Measurements from ENCODE around the gene KIAA1755.

GRCh38 chr20:38200646-38201045 lies 59.9 kb downstream of the KIAA1755 start:
- TF ChIP-seq, protein P1, sequence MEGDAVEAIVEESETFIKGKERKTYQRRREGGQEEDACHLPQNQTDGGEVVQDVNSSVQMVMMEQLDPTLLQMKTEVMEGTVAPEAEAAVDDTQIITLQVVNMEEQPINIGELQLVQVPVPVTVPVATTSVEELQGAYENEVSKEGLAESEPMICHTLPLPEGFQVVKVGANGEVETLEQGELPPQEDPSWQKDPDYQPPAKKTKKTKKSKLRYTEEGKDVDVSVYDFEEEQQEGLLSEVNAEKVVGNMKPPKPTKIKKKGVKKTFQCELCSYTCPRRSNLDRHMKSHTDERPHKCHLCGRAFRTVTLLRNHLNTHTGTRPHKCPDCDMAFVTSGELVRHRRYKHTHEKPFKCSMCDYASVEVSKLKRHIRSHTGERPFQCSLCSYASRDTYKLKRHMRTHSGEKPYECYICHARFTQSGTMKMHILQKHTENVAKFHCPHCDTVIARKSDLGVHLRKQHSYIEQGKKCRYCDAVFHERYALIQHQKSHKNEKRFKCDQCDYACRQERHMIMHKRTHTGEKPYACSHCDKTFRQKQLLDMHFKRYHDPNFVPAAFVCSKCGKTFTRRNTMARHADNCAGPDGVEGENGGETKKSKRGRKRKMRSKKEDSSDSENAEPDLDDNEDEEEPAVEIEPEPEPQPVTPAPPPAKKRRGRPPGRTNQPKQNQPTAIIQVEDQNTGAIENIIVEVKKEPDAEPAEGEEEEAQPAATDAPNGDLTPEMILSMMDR (IDR thresholded peaks at IDR 0.05) = no peak
- no peak for TF ChIP-seq YY1 (IDR thresholded peaks at IDR 0.05; ENCODE audit: low read depth)
- no peak for TF ChIP-seq RAD21 (IDR thresholded peaks at IDR 0.05; ENCODE audit: low read length)
- no peak for TF ChIP-seq NRF1 (IDR thresholded peaks at IDR 0.05; ENCODE audit: low read depth, low read length)
- no peak for TF ChIP-seq RXRA (IDR thresholded peaks at IDR 0.05; ENCODE audit: borderline replicate concordance, low read depth)
- no peak for TF ChIP-seq SMC3 (IDR thresholded peaks at IDR 0.05; ENCODE audit: low read depth, low read length)
- no peak for TF ChIP-seq TAF1 (IDR thresholded peaks at IDR 0.05; ENCODE audit: borderline replicate concordance, low read depth, low read length)
- no peak for TF ChIP-seq FOXJ3 (CRISPR knock-in tag; IDR thresholded peaks at IDR 0.05)
- TF ChIP-seq, protein P2, sequence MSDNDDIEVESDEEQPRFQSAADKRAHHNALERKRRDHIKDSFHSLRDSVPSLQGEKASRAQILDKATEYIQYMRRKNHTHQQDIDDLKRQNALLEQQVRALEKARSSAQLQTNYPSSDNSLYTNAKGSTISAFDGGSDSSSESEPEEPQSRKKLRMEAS (IDR thresholded peaks at IDR 0.05; ENCODE audit: low read depth) = no peak
- no peak for TF ChIP-seq MXI1 (IDR thresholded peaks at IDR 0.05; ENCODE audit: low read depth, low read length)
- no peak for TF ChIP-seq EP300 (IDR thresholded peaks at IDR 0.05; ENCODE audit: borderline replicate concordance in 1 of 2, low read depth in 1 of 2, low read length in 1 of 2)

Measured in SK-N-SH (cell line).